Aorta (tissue), 5 donors: Measurements from ENCODE around the gene CCDC159. TPM values are rescaled to one million over a fixed set of nuclear protein-coding genes. Genes with fewer than 3 reads are reported as not detected.

Experiments used
- ATAC-seq: fragments of 200-7000 bp; cut with Tn5 transposase; one replicate; pipeline ENCODE4 v1.9.1; 2022; ENCODE audit warnings: moderate library complexity; ENCODE audit not compliant: low FRiP score
- DNase-seq, 2 donors: peaks; one replicate each; pipeline ENCODE4 v3.0.0-alpha.2; 2020
- H3K27ac ChIP-seq, 2 donors: one replicate each; pipeline ENCODE4 v1.5.1; 2013; ENCODE audit warnings: low read length in 2 of 2, mild to moderate bottlenecking in 2 of 2, moderate library complexity in 2 of 2, control low read depth in 1 of 2, inconsistent platforms in 1 of 2, low read depth in 1 of 2
- H3K27me3 ChIP-seq, 2 donors: one replicate each; pipeline ENCODE4 v1.6.1; 2013; ENCODE audit warnings: control low read depth in 1 of 2, low read length in 1 of 2, mild to moderate bottlenecking in 1 of 2, moderate library complexity in 1 of 2; ENCODE audit not compliant: insufficient read depth in 2 of 2, control insufficient read depth in 1 of 2
- H3K36me3 ChIP-seq, 2 donors: one replicate each; pipeline ENCODE4 v1.6.1; 2013; ENCODE audit warnings: control low read depth in 1 of 2, low read length in 1 of 2, mild to moderate bottlenecking in 1 of 2; ENCODE audit not compliant: insufficient read depth in 2 of 2, control insufficient read depth in 1 of 2
- H3K4me1 ChIP-seq, 2 donors: one replicate each; pipeline ENCODE4 v1.6.1; 2013; ENCODE audit warnings: low read length in 2 of 2, control low read depth in 1 of 2, mild to moderate bottlenecking in 1 of 2, moderate library complexity in 1 of 2; ENCODE audit not compliant: insufficient read depth in 2 of 2, control insufficient read depth in 1 of 2
- H3K4me3 ChIP-seq, 2 donors: one replicate each; pipeline ENCODE4 v1.5.1; 2013; ENCODE audit warnings: low read length in 2 of 2, control low read depth in 1 of 2, mild to moderate bottlenecking in 1 of 2
- H3K9me3 ChIP-seq: one replicate; pipeline ENCODE4 v1.6.1; 2013; ENCODE audit warnings: mild to moderate bottlenecking, low read length; ENCODE audit not compliant: control insufficient read depth
- WGBS, 2 donors: extraction: QIAGEN DNeasy Blood & Tissue Kit; methylation state at CpG; one replicate each; pipeline ENCODE4 v1.1.7; 2013; 5-methylcytosine and 5-hydroxymethylcytosine counted together
- intact Hi-C, 2 donors: fragments of 100-400 bp; cut with DNase I; formaldehyde crosslinking; loops; one replicate each; pipeline versions ENCODE4 v1.14.2 to v1.15.0; 2022
- polyA plus RNA-seq, 2 donors: library from polyadenylated mRNA; stranded (reverse); fragments of 200-250 nt; gene quantifications; one replicate each; pipeline ENCODE4 v1.2.3, GENCODE V29; 2013
- total RNA-seq, 2 donors: library from RNA; stranded (reverse); fragmentation: NEBNext Ultra II Directional; extraction: Animal tissue kit (Norgen Biotek cat#: 25700); gene quantifications; one replicate each; pipeline ENCODE4 v1.2.1, GENCODE V29; 2021
- donor health status: healthy with polysubstance abuse.
- donor health status: Bipolar disorder and iron deficiency.
- donor health status: DM: no; HTN: no; CAD: no.
- donor health status: DM: no; HTN: no; CAD: no.
- donor health status: DM: yes; HTN: yes; CAD: no.

Gene CCDC159
- total and polyA plus RNA-seq, 4 donors = 18.0 to 111 (median 36.3) TPM

- no peaks in the 10 kb centered on the region for H3K4me1 ChIP-seq
- H3K9me3 ChIP-seq = peaks cover 2% of the 10 kb centered on the region
- 92 to 100% methylated on average over 2 of the region's 2 CpGs for WGBS, 2 donors
- no peak overlapping the region for H3K27ac ChIP-seq
- no peak for DNase-seq
- ATAC-seq = no peak
- H3K36me3 ChIP-seq = no peaks in the 10 kb centered on the region
- H3K4me3 ChIP-seq = no peak overlapping the region
- intact Hi-C loops = no loop called here
- H3K27me3 ChIP-seq = no peaks in the 10 kb centered on the region
Measured at GRCh38 chr19:11390359-11390758, 44.0 kb downstream of the CCDC159 start.

- 77 to 83% methylated on average over 4 of the region's 4 CpGs for WGBS, 2 donors
- DNase-seq = no peak
- no peak for ATAC-seq
- no peak overlapping the region for H3K4me3 ChIP-seq
- intact Hi-C loops = no loop called here
- H3K4me1 ChIP-seq = no peaks in the 10 kb centered on the region
- H3K36me3 ChIP-seq = no peaks in the 10 kb centered on the region
- H3K27me3 ChIP-seq = no peaks in the 10 kb centered on the region
- H3K27ac ChIP-seq = no peak overlapping the region
- H3K9me3 ChIP-seq = peaks cover 2% of the 10 kb centered on the region
Measured at GRCh38 chr19:11390933-11391680, 44.8 kb downstream of the CCDC159 start.

DNA sequence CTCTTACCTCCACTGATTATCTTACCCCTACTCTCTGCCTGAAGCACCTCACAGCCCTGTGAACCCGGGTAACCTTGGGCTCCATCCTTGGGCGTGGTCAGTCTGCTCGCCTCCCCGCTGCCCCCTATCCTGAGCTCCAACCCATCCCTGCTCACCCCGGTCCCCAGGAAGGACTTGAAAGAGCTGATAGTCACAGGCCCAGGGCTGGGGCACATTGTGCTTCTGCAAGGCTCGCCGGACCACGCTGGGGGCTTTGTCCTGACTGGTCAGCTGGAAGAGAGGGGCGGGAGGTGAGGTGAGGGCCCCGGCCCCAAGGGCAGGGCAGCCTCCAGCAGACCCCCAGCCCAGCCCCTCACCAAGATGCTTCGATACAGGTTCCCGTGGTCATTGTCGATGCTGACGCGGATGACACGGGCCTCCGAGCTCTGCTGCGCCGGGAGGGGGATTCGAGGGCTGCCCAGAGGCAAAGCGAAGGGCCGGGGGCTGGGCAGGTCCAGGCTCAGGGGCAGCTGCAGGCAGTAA lies 50.8 kb downstream of the CCDC159 start:
- intact Hi-C loops = no loop called here

GRCh38 chr19:11399667-11400066 lies 53.3 kb downstream of the CCDC159 start:
- H3K9me3 ChIP-seq = no peaks in the 10 kb centered on the region
- intact Hi-C loops = no loop called here
- DNase-seq (no peak), ATAC-seq (no peak)
- H3K36me3 ChIP-seq = no peaks in the 10 kb centered on the region
- no peaks in the 10 kb centered on the region for H3K27me3 ChIP-seq
- H3K27ac ChIP-seq = no peak overlapping the region
- WGBS, 2 donors = 92 to 94% methylated on average over 9 of the region's 9 CpGs
- H3K4me1 ChIP-seq = no peaks in the 10 kb centered on the region
- no peak overlapping the region for H3K4me3 ChIP-seq

More for the DNA sequence above, 50.8 kb downstream of the CCDC159 start:
- Histone ChIP-seq H3K36me3 (no peaks in the 10 kb centered on the region), H3K4me3 (no peak overlapping the region), H3K27me3 (no peaks in the 10 kb centered on the region), H3K27ac (no peak overlapping the region), H3K4me1 (no peaks in the 10 kb centered on the region), H3K9me3 (no peaks in the 10 kb centered on the region)
- no peak for DNase-seq
- ATAC-seq = no peak
- WGBS, 2 donors = 91% methylated on average over 22 of the region's 22 CpGs

DNA sequence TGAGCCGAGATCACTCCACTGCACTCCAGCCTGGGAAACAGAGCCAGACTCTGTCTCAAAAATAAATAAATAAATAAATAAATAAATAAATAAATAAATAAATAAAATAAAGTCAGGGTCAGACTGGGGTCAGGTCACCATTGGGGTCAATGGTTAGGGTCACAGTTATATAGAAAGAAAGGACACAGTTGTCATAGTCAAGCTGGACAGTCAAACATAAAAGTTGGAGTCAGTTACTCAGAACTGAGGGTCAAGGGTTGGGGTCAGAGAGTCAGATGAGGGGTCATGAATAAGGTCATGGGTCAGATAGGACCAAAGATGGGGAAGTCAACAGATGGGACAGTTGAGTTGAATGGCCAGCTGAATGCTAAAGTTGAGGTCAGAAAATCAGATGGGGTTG lies 54.5 kb downstream of the CCDC159 start:
- no peaks in the 10 kb centered on the region for H3K4me1 ChIP-seq
- H3K36me3 ChIP-seq = no peaks in the 10 kb centered on the region
- H3K27ac ChIP-seq = no peak overlapping the region
- H3K9me3 ChIP-seq = no peaks in the 10 kb centered on the region
- no peak for ATAC-seq
- intact Hi-C loops = no loop called here
- 68% methylated on average over 1 of the region's 1 CpG for WGBS, 2 donors
- DNase-seq = no peak
- H3K27me3 ChIP-seq = no peaks in the 10 kb centered on the region
- no peak overlapping the region for H3K4me3 ChIP-seq

- DNase-seq (no peak), ATAC-seq (no peak)
- 80 to 83% methylated on average over 8 to 9 of the region's 9 CpGs for WGBS, 2 donors
- Histone ChIP-seq H3K4me1 (no peaks in the 10 kb centered on the region), H3K27ac (no peak overlapping the region), H3K27me3 (no peaks in the 10 kb centered on the region), H3K4me3 (no peak overlapping the region), H3K36me3 (no peaks in the 10 kb centered on the region), H3K9me3 (no peaks in the 10 kb centered on the region)
- intact Hi-C loops = no loop called here
Measured at GRCh38 chr19:11401808-11402543, 55.7 kb downstream of the CCDC159 start.

Other genes starting within 250 kb of the CCDC159 start
- gene SPC24, start 190.7 kb upstream of the CCDC159 start, total RNA-seq = 1 to 10 TPM; 1.1 to 2.9 TPM
- 1 to 10 TPM in 1 of 2 donors, under 1 TPM in 1; 0.43 to 1.0 TPM for gene SPC24, start 190.7 kb upstream of the CCDC159 start, polyA plus RNA-seq
- gene KANK2, start 149.0 kb upstream of the CCDC159 start, total RNA-seq = 100 to 1,000 TPM; 316 to 379 TPM
- 100 to 1,000 TPM; 269 to 282 TPM for gene KANK2, start 149.0 kb upstream of the CCDC159 start, polyA plus RNA-seq
- not detected for gene ANGPTL8, start 106.9 kb upstream of the CCDC159 start, total RNA-seq
- gene ANGPTL8, start 106.9 kb upstream of the CCDC159 start, polyA plus RNA-seq = 10 to 100 TPM in 1 of 2 donors, not detected in 1; 11.8 TPM
- 100 to 1,000 TPM in 1 of 2 donors, 10 to 100 TPM in 1; 73.1 to 109 TPM for gene DOCK6, start 84.0 kb upstream of the CCDC159 start, total RNA-seq
- 10 to 100 TPM; 12.8 to 71.8 TPM for gene DOCK6, start 84.0 kb upstream of the CCDC159 start, polyA plus RNA-seq
- gene TSPAN16, start 50.4 kb upstream of the CCDC159 start, total RNA-seq = not detected
- gene TSPAN16, start 50.4 kb upstream of the CCDC159 start, polyA plus RNA-seq = not detected
- gene RAB3D, start 6.9 kb upstream of the CCDC159 start, total RNA-seq = 10 to 100 TPM; 26.7 to 32.7 TPM
- gene RAB3D, start 6.9 kb upstream of the CCDC159 start, polyA plus RNA-seq = 1 to 10 TPM; 3.0 to 7.1 TPM
- 10 to 100 TPM; 36.2 to 50.7 TPM for gene TMEM205, start 251 bp upstream of the CCDC159 start, total RNA-seq
- 100 to 1,000 TPM in 1 of 2 donors, 10 to 100 TPM in 1; 25.5 to 119 TPM for gene TMEM205, start 251 bp upstream of the CCDC159 start, polyA plus RNA-seq
- 10 to 100 TPM; 36.4 to 37.4 TPM for gene PLPPR2, start 8.9 kb downstream of the CCDC159 start, total RNA-seq
- 10 to 100 TPM; 11.4 to 41.0 TPM for gene PLPPR2, start 8.9 kb downstream of the CCDC159 start, polyA plus RNA-seq
- gene SWSAP1, start 28.1 kb downstream of the CCDC159 start, total RNA-seq = 1 to 10 TPM; 1.5 to 1.7 TPM
- gene SWSAP1, start 28.1 kb downstream of the CCDC159 start, polyA plus RNA-seq = 1 to 10 TPM in 1 of 2 donors, under 1 TPM in 1; 0.50 to 5.7 TPM
- gene EPOR, start 37.8 kb downstream of the CCDC159 start, total RNA-seq = 10 to 100 TPM in 1 of 2 donors, 1 to 10 TPM in 1; 7.4 to 13.1 TPM
- 10 to 100 TPM in 1 of 2 donors, under 1 TPM in 1; 0.63 to 32.4 TPM for gene EPOR, start 37.8 kb downstream of the CCDC159 start, polyA plus RNA-seq
- gene RGL3, start 72.8 kb downstream of the CCDC159 start, total RNA-seq = 10 to 100 TPM; 30.2 to 51.6 TPM
- gene RGL3, start 72.8 kb downstream of the CCDC159 start, polyA plus RNA-seq = 10 to 100 TPM; 14.5 to 78.5 TPM
- 1 to 10 TPM in 1 of 2 donors, under 1 TPM in 1; 0.49 to 1.8 TPM for gene ODAD3, start 88.6 kb downstream of the CCDC159 start, total RNA-seq
- gene ODAD3, start 88.6 kb downstream of the CCDC159 start, polyA plus RNA-seq = 1 to 10 TPM; 1.4 to 2.6 TPM
- 100 to 1,000 TPM; 168 to 207 TPM for gene PRKCSH, start 89.1 kb downstream of the CCDC159 start, total RNA-seq
- gene PRKCSH, start 89.1 kb downstream of the CCDC159 start, polyA plus RNA-seq = 100 to 1,000 TPM in 1 of 2 donors, 10 to 100 TPM in 1; 90.2 to 168 TPM
- gene ELAVL3, start 134.5 kb downstream of the CCDC159 start, total RNA-seq = not detected
- under 1 TPM; 0.13 to 0.56 TPM for gene ELAVL3, start 134.5 kb downstream of the CCDC159 start, polyA plus RNA-seq
- gene ZNF653, start 159.3 kb downstream of the CCDC159 start, total RNA-seq = 10 to 100 TPM; 11.4 to 11.6 TPM
- 10 to 100 TPM in 1 of 2 donors, 1 to 10 TPM in 1; 5.4 to 22.5 TPM for gene ZNF653, start 159.3 kb downstream of the CCDC159 start, polyA plus RNA-seq
- 10 to 100 TPM; 27.7 to 27.8 TPM for gene ECSIT, start 182.6 kb downstream of the CCDC159 start, total RNA-seq
- 10 to 100 TPM; 39.9 to 72.5 TPM for gene ECSIT, start 182.6 kb downstream of the CCDC159 start, polyA plus RNA-seq
- 1,000 to 10,000 TPM in 1 of 2 donors, 100 to 1,000 TPM in 1; 406 to 1,055 TPM for gene CNN1, start 192.3 kb downstream of the CCDC159 start, total RNA-seq
- 100 to 1,000 TPM; 547 to 569 TPM for gene CNN1, start 192.3 kb downstream of the CCDC159 start, polyA plus RNA-seq
- gene ELOF1, start 212.7 kb downstream of the CCDC159 start, total RNA-seq = 10 to 100 TPM; 30.9 to 33.6 TPM
- gene ELOF1, start 212.7 kb downstream of the CCDC159 start, polyA plus RNA-seq = 10 to 100 TPM; 37.8 to 75.4 TPM
- 10 to 100 TPM; 12.6 to 13.1 TPM for gene ACP5, start 231.1 kb downstream of the CCDC159 start, total RNA-seq
- 10 to 100 TPM in 1 of 2 donors, 1 to 10 TPM in 1; 5.2 to 45.3 TPM for gene ACP5, start 231.1 kb downstream of the CCDC159 start, polyA plus RNA-seq